ENCODE data around the gene SELENOO.

SELENOO gene

DNA sequence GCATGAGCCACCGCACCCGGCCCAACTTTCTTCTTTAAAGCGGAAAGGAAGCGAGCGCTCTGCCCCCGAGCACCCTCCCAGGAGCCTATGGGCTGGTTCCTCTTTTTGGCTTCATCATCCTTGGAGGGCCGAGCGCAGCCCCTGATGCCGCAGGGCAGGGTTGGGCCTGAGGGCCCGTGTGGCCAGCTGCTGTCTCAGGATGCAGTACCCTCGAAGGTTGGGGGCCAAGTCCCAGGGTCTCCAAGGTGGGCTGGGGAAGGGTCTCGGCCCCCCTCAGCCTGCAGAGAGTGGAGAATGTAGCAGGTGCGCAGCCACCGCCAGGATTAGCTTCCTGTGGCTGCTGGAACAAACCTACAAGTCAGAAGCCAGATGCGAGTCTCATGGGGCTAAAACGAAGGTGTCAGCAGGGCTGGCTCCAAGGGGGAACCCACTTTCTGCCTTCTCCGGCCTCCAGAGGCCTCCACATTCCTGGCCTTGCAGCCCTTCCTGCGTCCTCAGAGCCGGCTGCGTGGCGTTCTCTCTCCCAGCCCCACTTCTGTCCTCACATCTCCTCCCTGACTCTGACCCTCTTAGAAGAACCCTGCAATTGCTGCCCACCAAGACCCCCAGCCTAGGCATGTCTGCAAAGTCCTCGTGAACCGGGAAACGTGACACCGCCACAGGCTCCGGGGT is 27.4 kb upstream of the SELENOO start:
- DNase-seq, result no peak

DNA sequence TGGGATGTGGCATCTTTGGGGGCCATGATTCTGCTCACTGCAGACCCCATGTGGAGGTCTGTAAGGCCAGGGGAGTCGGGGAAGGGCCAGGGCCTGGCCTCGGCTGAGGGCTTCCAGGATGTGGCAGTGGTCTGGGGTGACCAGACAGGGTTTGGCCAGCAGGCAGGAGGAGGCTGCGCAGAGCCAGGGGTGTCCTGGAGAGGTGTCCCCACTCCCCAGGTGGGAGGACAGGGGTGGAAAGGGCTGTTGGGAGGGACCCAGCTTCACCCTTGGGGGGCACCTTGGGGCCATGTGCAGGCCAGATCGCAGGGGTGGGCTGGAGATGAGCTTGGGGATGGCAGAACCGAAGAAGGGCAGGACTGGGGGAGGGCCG is 26.8 kb upstream of the SELENOO start:
- DNase-seq, result no peak

DNA sequence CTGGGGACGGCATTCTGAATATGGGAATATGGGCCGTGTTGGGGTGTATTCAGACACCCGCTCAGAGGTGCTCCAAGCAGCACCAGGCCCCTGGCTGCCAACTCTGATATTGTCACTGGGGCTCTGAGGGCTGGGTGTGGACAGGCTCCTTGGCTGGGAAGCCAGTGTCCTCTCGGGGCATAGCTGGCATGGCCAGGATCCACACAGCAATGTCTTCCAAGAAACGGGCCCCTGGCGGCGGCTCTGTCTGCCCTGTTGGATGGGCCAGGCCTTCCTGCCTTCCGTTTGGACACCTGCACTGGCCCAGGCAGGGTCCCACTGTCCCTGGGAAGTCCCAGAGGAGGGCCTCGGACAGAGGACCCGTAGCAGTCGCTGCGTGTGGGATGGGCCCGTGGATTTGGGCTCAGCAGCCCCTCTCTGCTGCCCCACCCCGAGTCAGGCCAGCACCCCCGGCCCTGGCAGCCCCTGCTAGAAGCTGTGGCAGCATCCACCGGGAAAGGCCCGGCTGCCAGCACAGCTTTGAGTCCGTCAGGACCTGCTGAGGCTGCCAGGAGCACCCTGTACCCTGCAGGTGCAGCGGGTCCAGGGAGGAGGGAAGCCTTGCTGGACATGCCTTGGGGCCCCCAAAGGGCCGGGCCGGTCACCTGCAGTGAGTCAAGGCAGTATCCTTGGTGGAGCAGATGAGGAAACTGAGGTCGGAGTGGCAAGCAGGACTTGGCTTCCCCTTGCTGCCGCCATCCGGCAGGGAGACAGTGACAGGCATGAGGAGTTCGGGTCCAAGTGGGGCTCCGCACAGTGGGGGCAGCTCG is 26.2 kb upstream of the SELENOO start:
- peak; percentile 4 for DNase-seq

DNA sequence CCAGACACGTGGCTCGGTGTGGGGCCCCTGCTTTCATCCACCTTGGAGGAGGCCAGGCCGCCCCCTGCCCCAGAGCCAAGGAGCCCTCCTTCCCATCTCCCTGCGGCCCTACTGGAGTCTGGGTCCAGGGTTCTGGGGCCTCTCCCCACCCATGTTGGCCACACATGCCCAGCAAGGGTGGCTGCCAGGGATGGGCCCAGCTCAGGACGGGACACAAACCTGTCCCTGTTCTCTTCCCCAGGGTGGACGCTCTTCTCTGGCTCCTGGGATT is 25.7 kb upstream of the SELENOO start:
- DNase-seq, result no peak

DNA sequence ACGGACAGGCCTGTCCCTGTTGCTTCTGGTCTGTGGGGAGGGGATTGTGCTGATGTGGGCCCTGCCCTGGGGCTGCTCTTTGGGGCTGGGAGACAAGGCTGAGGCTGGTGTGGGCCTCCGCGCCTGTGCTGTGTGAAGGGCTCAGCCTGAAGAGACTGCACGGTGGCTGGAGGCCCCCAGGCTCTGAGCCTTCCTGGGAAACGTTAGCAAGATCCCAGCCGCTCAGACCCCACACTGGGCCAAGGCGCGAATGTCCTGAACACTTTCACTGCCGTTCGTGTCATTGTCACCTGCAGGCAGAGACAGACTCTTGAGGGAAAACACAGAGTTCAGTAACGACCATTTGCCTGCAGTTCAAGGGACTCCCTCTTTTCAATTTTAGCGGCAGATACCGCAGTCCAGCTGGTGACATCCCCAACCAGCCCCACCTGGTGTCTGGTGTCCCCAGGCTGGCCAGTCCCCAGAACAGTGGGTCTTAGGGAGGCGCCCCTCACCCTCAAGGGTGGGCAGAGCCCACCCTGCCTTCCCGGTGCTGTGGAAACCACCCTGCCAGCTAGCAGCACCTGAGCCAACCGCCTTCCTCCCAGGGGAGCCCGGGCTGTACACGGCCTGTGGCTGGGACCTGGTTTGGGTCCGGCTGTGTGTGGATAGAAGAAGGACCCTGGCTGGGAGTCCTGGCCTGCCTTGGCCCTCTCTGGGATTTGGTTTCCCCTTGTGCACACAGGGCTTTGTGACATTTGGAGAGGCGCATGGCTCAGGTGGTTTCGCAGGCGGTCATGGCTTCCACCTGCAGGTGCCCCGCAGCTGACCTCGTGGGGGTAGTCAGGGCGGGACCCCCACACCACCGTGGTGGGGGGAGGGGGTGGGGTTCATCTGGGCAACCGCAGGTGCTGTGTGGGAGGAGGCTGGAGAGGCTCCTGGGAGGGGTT is 24.6 kb upstream of the SELENOO start:
- DNase-seq, result no peak

DNA sequence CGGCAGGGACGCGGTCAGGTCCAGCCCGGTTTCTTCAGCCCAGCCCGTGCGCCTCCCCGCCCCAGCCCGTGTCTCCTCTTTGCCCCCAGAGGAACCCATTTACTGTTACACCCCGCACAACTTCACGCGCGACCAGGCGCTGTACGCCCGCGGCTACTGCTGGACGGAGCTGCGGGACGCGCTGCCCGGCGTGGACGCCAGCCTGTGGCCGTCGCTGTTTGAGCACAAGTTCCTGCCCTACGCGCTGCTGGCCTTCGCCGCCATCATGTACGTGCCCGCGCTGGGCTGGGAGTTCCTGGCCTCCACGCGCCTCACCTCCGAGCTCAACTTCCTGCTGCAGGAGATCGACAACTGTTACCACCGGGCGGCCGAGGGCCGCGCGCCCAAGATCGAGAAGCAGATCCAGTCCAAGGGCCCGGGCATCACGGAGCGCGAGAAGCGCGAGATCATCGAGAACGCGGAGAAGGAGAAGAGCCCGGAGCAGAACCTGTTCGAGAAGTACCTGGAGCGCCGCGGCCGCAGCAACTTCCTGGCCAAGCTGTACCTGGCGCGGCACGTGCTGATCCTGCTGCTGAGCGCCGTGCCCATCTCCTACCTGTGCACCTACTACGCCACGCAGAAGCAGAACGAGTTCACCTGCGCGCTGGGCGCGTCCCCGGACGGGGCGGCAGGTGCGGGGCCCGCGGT is 23.8 kb upstream of the SELENOO start:
- no peak for DNase-seq

DNA sequence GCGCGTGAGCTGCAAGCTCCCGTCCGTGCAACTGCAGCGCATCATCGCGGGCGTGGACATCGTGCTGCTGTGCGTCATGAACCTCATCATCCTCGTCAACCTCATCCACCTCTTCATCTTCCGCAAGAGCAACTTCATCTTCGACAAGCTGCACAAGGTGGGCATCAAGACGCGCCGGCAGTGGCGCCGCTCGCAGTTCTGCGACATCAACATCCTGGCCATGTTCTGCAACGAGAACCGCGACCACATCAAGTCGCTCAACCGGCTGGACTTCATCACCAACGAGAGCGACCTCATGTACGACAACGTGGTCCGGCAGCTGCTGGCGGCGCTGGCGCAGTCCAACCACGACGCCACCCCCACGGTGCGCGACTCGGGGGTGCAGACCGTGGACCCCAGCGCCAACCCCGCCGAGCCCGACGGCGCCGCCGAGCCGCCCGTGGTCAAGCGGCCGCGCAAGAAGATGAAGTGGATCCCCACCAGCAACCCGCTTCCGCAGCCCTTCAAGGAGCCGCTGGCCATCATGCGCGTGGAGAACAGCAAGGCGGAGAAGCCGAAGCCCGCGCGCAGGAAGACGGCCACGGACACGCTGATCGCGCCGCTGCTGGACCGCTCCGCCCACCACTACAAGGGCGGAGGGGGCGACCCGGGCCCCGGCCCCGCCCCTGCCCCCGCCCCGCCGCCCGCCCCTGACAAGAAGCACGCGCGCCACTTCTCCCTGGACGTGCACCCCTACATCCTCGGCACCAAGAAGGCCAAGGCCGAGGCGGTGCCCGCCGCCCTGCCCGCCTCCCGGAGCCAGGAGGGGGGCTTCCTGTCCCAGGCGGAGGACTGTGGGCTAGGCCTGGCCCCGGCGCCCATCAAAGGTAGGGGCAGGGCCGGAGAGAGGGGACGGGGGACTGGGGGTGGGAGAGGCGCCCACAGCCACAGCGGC is 23.0 kb upstream of the SELENOO start:
- DNase-seq, result no peak

DNA sequence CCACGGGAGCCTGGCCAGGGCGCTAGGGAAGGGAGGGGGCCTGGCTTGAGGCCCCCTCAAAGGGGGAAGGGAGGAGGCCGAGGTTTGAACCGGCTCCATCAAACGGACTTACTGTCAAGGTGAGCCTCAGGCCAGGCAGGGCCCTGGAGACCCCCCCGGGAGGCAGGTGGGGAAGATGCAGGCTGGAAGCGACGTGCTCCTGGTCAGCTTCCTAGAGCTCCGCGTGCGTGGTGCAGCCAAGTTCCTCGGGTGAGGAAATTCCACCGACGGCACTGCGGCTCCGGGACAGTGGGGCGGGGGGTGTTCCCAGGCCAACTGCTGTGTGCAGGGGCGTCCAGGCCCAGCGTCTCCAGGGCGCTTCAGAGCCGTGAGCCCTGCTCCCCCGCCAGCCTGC is 22.3 kb upstream of the SELENOO start:
- DNase-seq, result no peak

DNA sequence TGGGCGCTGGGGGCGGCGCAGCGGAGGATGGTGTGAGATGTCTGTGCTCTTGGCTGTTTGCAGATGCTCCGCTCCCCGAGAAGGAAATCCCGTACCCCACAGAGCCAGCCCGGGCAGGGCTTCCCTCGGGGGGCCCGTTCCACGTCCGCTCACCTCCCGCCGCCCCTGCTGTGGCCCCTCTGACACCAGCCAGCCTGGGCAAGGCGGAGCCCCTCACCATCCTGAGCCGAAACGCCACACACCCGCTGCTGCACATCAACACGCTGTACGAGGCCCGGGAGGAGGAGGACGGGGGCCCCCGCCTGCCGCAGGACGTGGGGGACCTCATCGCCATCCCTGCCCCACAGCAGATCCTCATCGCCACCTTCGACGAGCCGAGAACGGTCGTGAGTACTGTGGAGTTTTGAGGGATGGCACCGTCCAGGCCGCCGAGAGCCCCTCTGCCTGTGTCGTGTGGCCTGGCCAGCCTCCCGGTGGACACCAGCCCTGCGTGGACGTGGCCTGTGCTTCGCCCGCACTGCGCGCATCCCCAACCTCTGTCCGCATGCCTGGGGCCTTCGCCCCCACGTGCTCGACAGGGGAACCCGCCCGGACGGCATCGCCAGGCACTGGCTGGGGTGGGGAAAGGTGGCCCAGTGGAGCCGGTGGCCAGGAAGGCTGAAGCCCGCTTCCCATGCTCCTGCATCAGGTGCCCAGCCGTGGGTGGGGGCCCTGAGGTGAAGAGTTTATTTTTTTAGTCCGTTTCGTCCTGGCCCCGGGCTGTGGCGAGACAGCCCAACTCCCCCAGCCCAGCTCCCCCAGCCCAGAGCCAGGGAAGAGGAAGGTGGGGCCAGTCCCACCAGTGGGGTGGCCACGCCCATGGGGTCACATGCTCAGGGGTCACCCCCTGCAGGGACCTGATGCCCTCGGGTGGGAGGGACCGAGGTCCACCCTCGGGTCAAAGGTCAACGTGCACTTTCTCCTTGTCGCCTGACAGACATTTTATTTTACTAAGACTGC is 21.6 kb upstream of the SELENOO start:
- DNase-seq, result no peak

DNA sequence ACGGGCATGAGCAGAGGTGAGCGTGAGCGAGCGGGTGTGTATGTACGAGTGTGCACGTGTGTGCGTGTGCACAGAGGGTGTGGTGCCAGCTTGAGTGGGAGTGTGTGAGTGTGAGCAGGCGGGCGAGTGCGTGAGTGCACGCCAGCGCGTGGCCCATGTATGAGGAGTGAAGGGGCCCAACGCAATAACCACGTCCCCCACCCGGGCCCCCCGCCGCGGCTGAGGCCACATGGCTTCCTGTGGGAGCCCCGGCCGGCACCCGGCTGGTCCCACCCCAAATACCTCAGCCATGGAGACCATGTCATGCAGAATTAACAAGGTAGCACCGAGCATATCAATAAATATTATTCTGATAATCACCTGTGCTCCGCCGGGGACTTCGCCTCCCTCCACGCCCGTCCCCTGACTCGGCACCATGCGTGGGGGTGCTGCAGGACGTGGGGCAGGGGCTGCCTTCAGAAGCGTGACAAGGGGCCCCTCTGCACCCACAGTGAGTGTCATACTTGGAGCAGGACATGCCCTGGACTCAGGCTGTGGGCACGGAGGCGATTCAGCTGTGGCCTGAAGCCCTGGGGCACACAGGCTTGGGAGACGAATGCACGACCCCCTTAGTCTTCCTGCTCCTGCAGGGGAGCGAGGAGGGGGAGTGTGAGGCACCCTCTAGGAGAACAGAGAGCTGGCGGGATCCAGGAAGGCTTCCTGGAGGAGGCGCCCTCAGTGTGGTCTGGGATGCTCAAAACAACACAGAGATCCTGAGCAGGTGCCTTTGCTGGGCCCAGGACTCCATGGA is 20.7 kb upstream of the SELENOO start:
- DNase-seq, result no peak

DNA sequence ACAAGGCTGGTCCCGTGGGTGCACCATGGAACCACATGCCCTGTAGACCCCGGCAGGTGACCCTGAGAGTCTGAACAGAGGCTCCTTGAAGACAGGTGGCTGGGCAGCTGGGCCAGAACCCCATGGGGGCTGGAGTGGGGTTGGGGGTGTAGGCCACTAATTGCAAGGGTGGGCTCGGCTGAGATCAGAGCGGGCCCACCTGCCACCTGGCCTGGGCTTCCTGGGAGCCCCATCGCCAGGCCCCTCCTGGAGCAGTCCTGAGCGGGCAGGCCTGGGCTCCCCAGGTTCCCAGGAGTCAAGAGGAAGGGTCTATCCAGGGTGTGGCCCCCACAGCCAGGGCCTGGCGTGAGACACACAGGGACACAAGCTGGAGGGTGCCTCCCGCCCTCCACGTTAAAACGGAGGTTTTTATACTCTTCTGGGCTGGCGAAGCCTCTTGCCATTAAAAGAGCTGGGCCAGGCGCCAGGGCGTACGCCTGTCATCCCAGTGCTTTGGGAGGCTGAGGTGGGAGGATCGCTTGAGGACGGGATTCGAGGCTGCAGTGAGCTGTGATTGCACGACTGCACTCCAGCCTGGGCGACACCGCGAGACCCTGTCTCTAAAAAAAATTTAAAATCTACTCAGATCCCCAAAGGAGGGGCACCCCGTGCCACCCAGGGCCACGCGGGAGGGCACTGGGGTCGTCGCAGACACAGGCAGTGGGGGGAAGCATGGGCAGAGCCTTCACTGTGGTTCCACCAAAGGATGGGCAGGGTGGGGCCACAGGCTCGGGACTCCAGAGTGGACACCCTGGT is 19.9 kb upstream of the SELENOO start:
- DNase-seq, result no peak

DNA sequence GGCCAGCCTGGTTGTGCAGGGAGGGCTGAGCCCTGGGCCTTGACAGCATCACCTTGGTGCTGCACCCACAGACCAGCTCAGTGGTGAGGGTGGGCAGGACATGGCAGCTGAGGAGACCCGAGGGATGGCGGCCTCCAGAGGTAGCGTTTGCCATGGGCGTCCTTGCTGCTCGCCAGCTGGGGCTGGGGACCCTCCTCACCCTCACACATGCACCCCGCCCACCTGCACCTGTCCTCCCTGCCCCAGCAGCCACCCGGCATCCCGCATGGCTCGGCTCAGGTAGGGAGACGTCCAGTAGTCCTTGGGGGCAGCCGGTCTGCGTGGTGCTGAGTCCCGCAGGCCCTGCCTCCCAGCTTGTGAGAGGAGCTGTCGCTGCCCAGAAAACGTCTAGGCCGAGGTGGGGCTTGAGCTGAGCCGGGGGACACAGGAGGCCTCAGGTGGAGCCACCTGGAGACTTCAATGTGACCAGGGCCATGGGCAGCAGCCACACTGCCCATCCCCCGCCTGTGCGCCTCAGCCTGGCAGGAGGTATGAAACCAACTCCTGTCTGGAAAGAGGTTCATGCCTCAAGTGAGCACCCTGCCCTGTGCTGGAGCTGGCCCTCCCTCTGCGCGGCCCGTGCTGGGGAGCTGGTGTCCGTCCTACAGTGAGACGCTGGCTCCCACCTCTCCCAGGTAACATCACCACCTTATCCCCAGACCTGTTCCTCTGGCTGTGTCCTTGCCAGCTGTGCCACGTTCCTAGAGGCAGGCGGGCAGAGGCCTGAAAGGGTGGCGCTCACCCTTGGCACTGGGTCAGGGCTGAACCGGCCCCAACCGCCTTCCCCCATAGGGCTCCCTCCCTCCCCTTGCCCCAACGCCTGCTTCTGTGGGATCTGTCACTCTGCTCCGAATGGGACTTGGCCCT is 18.4 kb upstream of the SELENOO start:
- DNase-seq, result no peak

DNA sequence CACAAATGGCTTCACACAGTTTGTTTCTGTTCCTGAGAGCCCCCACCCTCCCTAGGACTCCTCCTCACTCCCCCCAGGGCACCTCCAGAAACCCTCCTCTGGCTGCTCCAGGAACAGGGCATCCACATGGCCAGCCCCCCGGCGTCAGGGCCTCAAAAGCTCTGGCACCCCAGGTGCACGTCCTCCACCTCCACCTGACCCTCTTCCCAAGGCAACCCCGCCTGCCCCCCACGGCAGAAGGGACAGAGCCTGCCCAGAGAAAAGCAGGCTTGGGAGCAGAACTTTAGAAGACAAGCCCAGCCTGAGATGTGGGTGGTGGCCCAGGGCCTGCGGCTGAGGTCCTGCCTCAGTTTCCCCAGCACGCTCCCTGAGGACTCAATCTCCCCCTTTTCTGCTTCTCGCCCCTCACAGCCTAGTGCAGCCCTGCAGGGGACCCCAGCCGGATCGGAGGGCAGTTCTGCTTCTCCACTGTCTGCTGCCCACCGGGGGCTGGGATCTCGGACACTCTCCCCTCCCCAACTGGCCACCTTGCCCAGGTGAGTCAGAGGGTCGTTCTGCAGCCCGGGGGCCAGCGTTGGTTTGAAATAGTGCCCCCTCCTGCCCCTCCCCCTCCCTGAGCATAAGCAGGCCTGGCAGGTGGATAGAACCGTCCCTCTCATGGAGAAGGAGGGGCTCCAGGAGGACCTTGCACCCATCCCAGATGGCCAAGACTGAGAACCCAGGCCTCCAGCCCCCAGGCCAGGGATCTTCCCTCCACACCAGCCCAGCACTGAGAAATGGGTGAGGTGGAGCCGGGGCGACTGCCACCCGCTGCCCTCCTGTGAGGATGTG is 17.5 kb upstream of the SELENOO start:
- DNase-seq, result no peak

DNA sequence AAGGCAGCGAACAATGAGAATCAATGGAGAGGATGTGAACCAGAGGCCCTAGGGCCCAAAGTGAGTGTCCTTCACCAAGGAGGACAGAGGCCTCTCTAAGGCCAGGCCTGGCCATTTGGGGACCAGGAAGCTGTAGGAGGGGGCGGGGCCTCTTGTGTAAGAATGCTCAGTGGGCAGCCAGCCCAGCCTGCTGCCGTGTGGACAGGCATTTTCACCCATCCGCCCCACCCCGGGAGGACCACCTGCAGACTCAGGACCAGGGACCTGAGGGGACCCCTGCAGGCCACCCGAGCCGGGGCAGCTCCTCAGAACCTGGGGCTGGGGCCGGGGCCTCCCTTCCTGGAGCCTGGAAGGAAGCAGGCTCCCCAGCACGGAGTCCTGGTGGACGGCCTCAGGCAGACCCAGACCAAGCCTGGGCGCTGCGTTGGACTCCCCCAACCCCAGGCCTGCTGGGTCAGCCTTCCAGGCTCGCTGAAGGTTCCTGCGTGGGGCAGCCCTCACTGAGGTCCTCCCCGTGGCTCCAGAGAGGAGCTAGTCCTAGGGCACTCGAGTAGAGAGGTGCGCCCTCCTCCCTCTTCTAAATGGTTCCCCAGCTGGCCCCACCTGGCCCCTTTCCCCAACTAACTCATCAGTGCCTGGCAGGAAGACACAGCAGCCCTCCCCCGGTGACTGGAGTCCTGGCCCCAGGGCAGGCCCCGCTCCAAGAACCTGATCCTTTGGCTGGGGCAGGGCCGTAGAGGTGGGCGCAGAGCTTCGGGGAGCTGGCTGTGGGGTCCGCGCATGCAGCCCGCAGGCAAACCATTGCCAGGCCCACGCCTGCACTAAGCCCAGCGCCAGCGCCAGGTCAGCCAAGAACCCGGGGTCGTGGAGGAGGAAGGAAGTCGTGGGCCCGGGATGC is 16.6 kb upstream of the SELENOO start:
- DNase-seq, result no peak

DNA sequence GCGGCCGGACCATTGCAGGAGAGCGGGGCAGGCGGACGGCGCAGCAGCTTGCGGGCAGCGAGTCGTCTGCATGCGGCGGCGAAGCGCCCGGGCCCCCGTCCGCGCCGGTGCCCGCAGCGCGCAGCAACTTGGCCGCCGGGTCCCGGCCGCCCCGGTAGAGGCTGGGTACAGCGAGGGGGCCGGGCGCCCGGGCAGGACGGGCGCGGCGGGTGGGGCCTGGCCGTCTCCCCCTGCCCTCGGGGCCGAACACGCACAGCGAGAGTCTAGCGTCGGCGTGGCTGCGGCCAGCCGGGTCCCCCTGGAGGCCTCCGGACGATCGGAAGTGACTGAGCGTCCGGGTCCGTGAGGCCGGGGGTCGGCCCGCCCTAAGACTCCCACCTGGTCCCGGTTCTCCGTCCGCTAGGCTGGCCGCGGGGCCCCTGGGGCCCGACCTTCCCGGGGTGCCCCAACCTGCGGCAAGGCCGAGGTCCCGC is 15.9 kb upstream of the SELENOO start:
- no peak for DNase-seq

All from stimulated activated CD4-positive, alpha-beta T cell treated with anti-CD3 and anti-CD28 coated beads, Interleukin-15, amount 100 ng/mL, for 24 hours (primary cell).